Measurements from ENCODE around the gene VENTX. TPM values are rescaled to one million over a fixed set of nuclear protein-coding genes. Genes with fewer than 3 reads are reported as not detected.

The VENTX gene, protein sequence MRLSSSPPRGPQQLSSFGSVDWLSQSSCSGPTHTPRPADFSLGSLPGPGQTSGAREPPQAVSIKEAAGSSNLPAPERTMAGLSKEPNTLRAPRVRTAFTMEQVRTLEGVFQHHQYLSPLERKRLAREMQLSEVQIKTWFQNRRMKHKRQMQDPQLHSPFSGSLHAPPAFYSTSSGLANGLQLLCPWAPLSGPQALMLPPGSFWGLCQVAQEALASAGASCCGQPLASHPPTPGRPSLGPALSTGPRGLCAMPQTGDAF
- polyA plus RNA-seq (2011; rRNA removed) (not detected in 2 replicates), polyA minus RNA-seq (2011; rRNA and poly(A)+ RNA removed) (not detected in 2 replicates)

DNA sequence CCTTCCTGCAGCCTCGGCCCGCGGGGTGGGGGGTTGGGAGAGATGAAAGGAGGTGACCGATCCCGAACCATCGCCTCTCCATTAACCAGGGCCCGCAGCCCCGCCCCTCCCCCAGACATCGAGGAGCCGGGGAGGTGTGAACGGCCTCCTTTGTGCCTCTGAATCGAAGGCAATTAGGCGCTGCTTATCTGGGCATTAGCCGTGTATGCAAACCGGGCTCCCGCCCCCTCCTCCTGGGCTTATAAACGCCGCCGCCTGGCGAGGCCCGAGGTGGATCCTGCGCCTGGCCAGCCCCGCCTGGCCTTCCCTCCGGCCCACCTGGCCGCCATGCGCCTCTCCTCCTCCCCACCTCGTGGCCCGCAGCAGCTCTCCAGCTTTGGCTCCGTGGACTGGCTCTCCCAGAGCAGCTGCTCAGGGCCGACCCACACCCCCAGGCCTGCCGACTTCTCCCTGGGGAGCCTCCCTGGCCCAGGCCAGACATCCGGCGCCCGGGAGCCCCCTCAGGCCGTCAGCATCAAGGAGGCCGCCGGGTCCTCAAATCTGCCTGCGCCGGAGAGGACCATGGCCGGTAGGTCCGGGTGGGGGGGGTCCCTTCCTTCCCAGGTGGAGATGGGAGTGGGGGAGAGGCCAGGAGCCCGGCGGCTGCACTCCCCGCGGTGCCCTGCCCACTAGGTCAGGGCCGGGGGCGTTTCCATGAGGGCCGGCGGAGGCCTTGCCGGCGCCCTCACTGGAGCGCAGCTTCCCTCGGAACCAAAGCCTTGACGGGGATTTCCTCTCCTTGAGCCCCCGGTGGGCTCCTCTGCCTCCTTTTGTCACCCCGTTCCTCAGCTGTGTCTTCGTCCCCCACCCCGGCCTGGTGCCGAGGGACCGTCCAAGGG, at the start of gene VENTX:
VENTX (plus strand) TSS at position 268 of the 878 bp plus-strand sequence; CDS start at position 328, 60 bp downstream.
- H3K36me3 ChIP-seq (ENCODE audit: control insufficient read depth, insufficient read depth, low read length): no peaks in the 10 kb centered on the region
- TF ChIP-seq, protein P1, sequence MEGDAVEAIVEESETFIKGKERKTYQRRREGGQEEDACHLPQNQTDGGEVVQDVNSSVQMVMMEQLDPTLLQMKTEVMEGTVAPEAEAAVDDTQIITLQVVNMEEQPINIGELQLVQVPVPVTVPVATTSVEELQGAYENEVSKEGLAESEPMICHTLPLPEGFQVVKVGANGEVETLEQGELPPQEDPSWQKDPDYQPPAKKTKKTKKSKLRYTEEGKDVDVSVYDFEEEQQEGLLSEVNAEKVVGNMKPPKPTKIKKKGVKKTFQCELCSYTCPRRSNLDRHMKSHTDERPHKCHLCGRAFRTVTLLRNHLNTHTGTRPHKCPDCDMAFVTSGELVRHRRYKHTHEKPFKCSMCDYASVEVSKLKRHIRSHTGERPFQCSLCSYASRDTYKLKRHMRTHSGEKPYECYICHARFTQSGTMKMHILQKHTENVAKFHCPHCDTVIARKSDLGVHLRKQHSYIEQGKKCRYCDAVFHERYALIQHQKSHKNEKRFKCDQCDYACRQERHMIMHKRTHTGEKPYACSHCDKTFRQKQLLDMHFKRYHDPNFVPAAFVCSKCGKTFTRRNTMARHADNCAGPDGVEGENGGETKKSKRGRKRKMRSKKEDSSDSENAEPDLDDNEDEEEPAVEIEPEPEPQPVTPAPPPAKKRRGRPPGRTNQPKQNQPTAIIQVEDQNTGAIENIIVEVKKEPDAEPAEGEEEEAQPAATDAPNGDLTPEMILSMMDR (IDR thresholded peaks at IDR 0.05; ENCODE audit: insufficient read depth, low read depth, low read length): no peak
- peaks cover 23% of the 10 kb centered on the region for H3K27me3 ChIP-seq (ENCODE audit: control insufficient read depth, insufficient read depth, low read length)
- DNase-seq (ENCODE audit: low read depth): no peak
- ChIA-PET CTCF (no interaction called here), POLR2A (no interaction called here)
- H3K4me3 ChIP-seq (ENCODE audit: low read depth, low read length): no peak within 1 kb of the TSS

DNA sequence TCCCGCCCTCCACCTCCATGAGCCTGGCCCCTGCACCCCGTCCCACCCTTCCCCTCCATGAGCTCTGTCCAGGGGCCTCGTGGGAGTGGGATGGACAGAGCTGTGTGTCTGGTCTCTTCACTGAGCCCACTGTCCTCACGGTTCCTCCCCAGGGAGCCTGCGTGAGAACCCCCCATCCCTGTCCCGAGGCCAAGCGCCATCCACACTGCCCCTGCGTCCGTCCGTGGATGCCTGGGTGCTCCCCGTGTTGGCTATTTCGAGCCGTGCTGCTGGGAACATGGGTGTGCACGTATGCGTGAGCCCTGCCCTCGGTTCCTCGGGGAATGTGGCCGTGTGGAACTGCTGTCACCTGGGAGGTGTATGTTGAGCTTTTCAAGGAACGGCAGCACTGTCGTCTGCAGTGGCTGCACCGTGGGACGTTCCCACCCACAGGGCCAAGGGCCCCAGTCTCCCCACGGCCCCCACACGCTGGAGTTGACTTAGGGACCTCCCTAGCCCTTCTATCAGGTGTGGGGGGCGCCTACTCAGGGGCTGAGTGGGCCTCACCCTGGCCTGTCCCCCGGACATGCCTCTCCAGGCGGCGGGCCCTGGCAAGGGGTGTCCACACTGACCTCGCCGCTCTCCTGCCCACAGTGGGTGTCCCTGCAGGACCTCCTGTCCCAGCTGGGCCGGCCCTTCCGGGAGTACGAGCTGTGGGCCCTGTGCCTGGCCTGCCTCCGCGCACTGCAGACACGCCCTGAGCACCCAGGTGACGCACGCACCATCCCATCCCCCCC, 49.6 kb upstream of the VENTX start:
- H3K27me3 ChIP-seq (ENCODE audit: control insufficient read depth, insufficient read depth, low read length): no peaks in the 10 kb centered on the region
- no peak for DNase-seq (ENCODE audit: low read depth)
- TF ChIP-seq, protein P1 (IDR thresholded peaks at IDR 0.05; ENCODE audit: insufficient read depth, low read depth, low read length): no peak
- ChIA-PET POLR2A (no interaction called here), CTCF (no interaction called here)
- no peak overlapping the region for H3K4me3 ChIP-seq (ENCODE audit: low read depth, low read length)
- no peaks in the 10 kb centered on the region; the same call in 1 of the 2 replicates for H3K36me3 ChIP-seq (ENCODE audit: control insufficient read depth, insufficient read depth, low read length)

DNA sequence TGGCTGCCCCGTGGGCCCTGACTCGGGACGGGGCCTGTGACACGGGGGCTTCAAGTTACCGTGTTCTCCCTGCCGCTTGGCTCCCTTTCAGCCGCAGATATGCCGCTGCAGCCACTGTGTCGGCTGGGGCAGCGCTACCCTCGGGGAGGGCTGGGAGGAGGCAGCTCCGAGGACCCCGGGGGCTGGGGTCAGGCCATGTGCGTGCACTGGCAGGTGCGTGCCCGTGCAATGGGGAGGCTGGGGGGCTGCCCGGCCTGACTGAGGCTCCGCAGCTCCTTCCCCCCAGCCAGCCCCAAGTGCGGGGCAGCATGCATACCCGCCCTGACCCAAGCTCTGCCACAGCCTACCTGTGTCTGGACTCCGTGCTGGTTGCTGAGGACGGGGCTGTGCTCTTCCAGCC, 48.4 kb upstream of the VENTX start:
- CTCF ChIA-PET: no interaction called here
- DNase-seq (ENCODE audit: low read depth): no peak

DNA sequence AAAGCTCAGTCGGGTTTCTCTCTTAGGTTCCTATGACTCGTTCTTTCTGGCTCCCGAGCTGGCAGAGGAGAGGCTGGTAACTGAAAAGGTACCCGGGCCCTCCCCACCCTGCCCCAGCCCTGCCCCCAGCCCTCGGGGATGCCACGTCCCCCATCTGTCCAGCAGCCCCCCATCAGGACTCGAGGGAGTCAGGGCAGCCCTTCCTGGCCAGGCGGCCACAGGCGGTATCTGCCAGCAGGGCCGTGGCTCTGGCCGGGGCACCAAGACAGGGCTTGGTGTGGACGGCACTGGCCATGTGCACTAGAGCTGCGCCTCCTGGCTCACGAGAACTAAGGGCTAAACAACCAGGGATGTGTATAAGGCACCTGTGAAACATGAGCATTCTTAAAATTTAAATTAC, 47.9 kb upstream of the VENTX start:
- H3K4me3 ChIP-seq (ENCODE audit: low read depth, low read length): no peak overlapping the region
- H3K36me3 ChIP-seq (ENCODE audit: control insufficient read depth, insufficient read depth, low read length): no peaks in the 10 kb centered on the region
- TF ChIP-seq, protein P1 (IDR thresholded peaks at IDR 0.05; ENCODE audit: insufficient read depth, low read depth, low read length): no peak
- CTCF ChIA-PET: no interaction called here
- no peaks in the 10 kb centered on the region for H3K27me3 ChIP-seq (ENCODE audit: control insufficient read depth, insufficient read depth, low read length)
- POLR2A ChIA-PET: no interaction called here
- no peak for DNase-seq (ENCODE audit: low read depth)

More for the DNA sequence above, 48.4 kb upstream of the VENTX start:
- POLR2A ChIA-PET: no interaction called here
- H3K36me3 ChIP-seq (ENCODE audit: control insufficient read depth, insufficient read depth, low read length): no peaks in the 10 kb centered on the region
- H3K27me3 ChIP-seq (ENCODE audit: control insufficient read depth, insufficient read depth, low read length): no peaks in the 10 kb centered on the region
- no peak overlapping the region for H3K4me3 ChIP-seq (ENCODE audit: low read depth, low read length)
- TF ChIP-seq, protein P1 (IDR thresholded peaks at IDR 0.05; ENCODE audit: insufficient read depth, low read depth, low read length): no peak

DNA sequence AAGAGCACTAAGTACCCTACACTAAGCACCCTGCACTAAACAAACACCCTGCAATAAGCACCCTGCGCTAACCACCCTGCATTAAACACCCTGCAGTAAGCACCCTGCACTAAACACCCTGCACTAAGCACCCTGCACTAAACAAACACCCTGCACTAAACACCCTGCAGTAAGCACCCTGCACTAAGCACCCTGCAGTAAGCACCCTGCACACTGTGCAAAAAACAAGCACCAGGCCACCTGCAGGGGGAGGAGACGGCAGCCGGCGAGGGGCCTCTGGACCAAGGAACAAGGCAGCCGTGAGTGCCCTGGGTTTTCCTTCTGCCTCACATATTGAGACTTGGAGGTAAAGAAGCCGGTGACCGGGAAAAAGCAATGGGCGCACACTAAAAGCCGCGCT, 47.4 kb upstream of the VENTX start:
- ChIA-PET POLR2A (no interaction called here), CTCF (no interaction called here)
- Histone ChIP-seq H3K36me3 (ENCODE audit: control insufficient read depth, insufficient read depth, low read length) (no peaks in the 10 kb centered on the region), H3K4me3 (ENCODE audit: low read depth, low read length) (no peak overlapping the region), H3K27me3 (ENCODE audit: control insufficient read depth, insufficient read depth, low read length) (no peaks in the 10 kb centered on the region)
- no peak for DNase-seq (ENCODE audit: low read depth)
- TF ChIP-seq, protein P1 (IDR thresholded peaks at IDR 0.05; ENCODE audit: insufficient read depth, low read depth, low read length): no peak
